ENCODE results near the gene HS6ST2.

HS6ST2 gene

GRCh38 chrX:132843363-132843762, 115.1 kb downstream of the HS6ST2 start:
- Histone ChIP-seq H2AFZ (ENCODE audit: low read length, unreplicated experiment) (no peak overlapping the region), H3K4me1 (ENCODE audit: control insufficient read depth, insufficient read depth, low read length, unreplicated experiment) (no peaks in the 10 kb centered on the region), H3K79me2 (ENCODE audit: control insufficient read depth, insufficient read depth, low read length, unreplicated experiment) (no peaks in the 10 kb centered on the region), H3K27ac (ENCODE audit: low read depth, low read length) (no peak overlapping the region), H3K27me3 (ENCODE audit: insufficient read depth, low read length) (no peaks in the 10 kb centered on the region), H3K36me3 (ENCODE audit: insufficient read depth, low read length) (no peaks in the 10 kb centered on the region), H3K4me3 (ENCODE audit: low read depth, low read length) (no peak overlapping the region)

DNA sequence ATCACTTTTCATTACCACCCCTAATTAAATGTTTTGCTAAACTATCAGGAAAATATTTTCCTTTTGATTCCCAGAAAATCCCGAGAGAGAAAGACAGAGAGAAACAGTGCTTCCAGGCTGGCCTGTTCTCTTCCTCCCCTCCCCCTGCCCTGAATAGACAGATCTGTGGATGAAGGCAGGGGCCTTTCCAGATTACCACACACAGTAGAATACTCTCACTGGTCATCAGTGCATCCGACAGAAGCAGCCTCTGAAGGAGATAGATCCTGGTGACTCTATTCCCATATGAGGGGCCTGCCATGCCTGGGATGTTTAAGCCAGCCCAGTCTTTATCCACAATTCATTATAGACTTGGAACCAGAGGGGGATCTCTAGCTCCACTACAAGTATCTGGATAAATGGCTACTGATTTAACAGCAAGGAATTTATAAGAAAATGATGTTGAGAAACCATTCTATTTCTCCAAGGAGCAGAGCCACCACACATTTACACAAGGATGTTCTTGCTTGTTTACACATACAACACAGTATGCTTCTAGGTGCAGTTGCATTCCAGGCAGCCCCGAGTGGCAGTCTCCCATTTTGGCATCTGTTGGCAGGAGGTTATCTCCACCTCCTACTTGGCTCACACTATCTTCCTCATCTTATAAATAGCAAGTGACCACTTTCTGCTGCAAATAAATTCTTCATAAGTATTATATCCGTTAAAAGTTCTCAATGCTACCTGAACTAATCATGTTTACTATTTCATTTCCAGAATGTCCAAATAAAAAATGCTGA, 115.8 kb downstream of the HS6ST2 start:
- Histone ChIP-seq H3K27ac (ENCODE audit: low read depth, low read length) (no peak overlapping the region), H3K36me3 (ENCODE audit: insufficient read depth, low read length) (no peaks in the 10 kb centered on the region), H3K4me3 (ENCODE audit: low read depth, low read length) (no peak overlapping the region), H3K4me1 (ENCODE audit: control insufficient read depth, insufficient read depth, low read length, unreplicated experiment) (no peaks in the 10 kb centered on the region), H2AFZ (ENCODE audit: low read length, unreplicated experiment) (no peak overlapping the region), H3K79me2 (ENCODE audit: control insufficient read depth, insufficient read depth, low read length, unreplicated experiment) (no peaks in the 10 kb centered on the region), H3K27me3 (ENCODE audit: insufficient read depth, low read length) (no peaks in the 10 kb centered on the region)

- Histone ChIP-seq H3K4me3 (ENCODE audit: low read depth, low read length) (no peak overlapping the region), H3K4me1 (ENCODE audit: control insufficient read depth, insufficient read depth, low read length, unreplicated experiment) (no peaks in the 10 kb centered on the region), H3K27ac (ENCODE audit: low read depth, low read length) (no peak overlapping the region), H3K36me3 (ENCODE audit: insufficient read depth, low read length) (no peaks in the 10 kb centered on the region), H3K79me2 (ENCODE audit: control insufficient read depth, insufficient read depth, low read length, unreplicated experiment) (no peaks in the 10 kb centered on the region), H3K27me3 (ENCODE audit: insufficient read depth, low read length) (no peaks in the 10 kb centered on the region), H2AFZ (ENCODE audit: low read length, unreplicated experiment) (no peak overlapping the region)
These were observed 120.5 kb downstream of the HS6ST2 start for GRCh38 chrX:132837967-132838366.

GRCh38 chrX:132837126-132837525, 121.3 kb downstream of the HS6ST2 start:
- no peak overlapping the region for H2AFZ ChIP-seq (ENCODE audit: low read length, unreplicated experiment)

GRCh38 chrX:132836471-132836870, 122.0 kb downstream of the HS6ST2 start:
- H2AFZ ChIP-seq (ENCODE audit: low read length, unreplicated experiment), result no peak overlapping the region
- H3K27ac ChIP-seq (ENCODE audit: low read depth, low read length), result no peak overlapping the region
- H3K4me3 ChIP-seq (ENCODE audit: low read depth, low read length), result no peak overlapping the region
- no peaks in the 10 kb centered on the region for H3K79me2 ChIP-seq (ENCODE audit: control insufficient read depth, insufficient read depth, low read length, unreplicated experiment)
- no peaks in the 10 kb centered on the region for H3K4me1 ChIP-seq (ENCODE audit: control insufficient read depth, insufficient read depth, low read length, unreplicated experiment)
- no peaks in the 10 kb centered on the region for H3K27me3 ChIP-seq (ENCODE audit: insufficient read depth, low read length)
- H3K36me3 ChIP-seq (ENCODE audit: insufficient read depth, low read length), result no peaks in the 10 kb centered on the region

More at GRCh38 chrX:132837126-132837525, 121.3 kb downstream of the HS6ST2 start:
- Histone ChIP-seq H3K27ac (ENCODE audit: low read depth, low read length) (no peak overlapping the region), H3K4me3 (ENCODE audit: low read depth, low read length) (no peak overlapping the region), H3K79me2 (ENCODE audit: control insufficient read depth, insufficient read depth, low read length, unreplicated experiment) (no peaks in the 10 kb centered on the region), H3K27me3 (ENCODE audit: insufficient read depth, low read length) (no peaks in the 10 kb centered on the region), H3K4me1 (ENCODE audit: control insufficient read depth, insufficient read depth, low read length, unreplicated experiment) (no peaks in the 10 kb centered on the region), H3K36me3 (ENCODE audit: insufficient read depth, low read length) (no peaks in the 10 kb centered on the region)

GRCh38 chrX:132834741-132835140, 123.7 kb downstream of the HS6ST2 start:
- H3K4me1 ChIP-seq (ENCODE audit: control insufficient read depth, insufficient read depth, low read length, unreplicated experiment), result no peaks in the 10 kb centered on the region
- no peak overlapping the region for H3K4me3 ChIP-seq (ENCODE audit: low read depth, low read length)
- no peak overlapping the region for H3K27ac ChIP-seq (ENCODE audit: low read depth, low read length)
- no peak overlapping the region for H2AFZ ChIP-seq (ENCODE audit: low read length, unreplicated experiment)
- no peaks in the 10 kb centered on the region for H3K36me3 ChIP-seq (ENCODE audit: insufficient read depth, low read length)
- H3K27me3 ChIP-seq (ENCODE audit: insufficient read depth, low read length), result no peaks in the 10 kb centered on the region
- no peaks in the 10 kb centered on the region for H3K79me2 ChIP-seq (ENCODE audit: control insufficient read depth, insufficient read depth, low read length, unreplicated experiment)

DNA sequence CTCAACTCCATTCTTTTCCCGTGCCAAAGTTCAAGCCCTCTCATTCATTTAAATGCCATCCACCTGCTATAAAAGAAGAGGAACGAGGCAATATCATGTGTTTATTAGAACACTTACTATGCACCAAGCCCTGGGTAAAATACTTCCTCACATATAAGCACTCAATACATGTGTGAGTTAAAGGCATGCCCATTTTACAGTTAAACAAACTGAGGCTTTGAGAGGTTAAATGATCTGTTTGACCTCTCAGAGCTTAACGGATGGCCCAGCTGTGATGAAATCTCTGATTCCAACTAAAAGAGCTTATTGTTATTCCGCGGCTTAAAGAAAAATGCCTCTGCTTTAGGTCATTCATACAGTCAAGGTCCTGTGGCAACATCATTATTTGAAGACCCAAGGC, 124.3 kb downstream of the HS6ST2 start:
- Histone ChIP-seq H3K27me3 (ENCODE audit: insufficient read depth, low read length) (no peaks in the 10 kb centered on the region), H2AFZ (ENCODE audit: low read length, unreplicated experiment) (no peak overlapping the region), H3K79me2 (ENCODE audit: control insufficient read depth, insufficient read depth, low read length, unreplicated experiment) (no peaks in the 10 kb centered on the region), H3K36me3 (ENCODE audit: insufficient read depth, low read length) (no peaks in the 10 kb centered on the region), H3K27ac (ENCODE audit: low read depth, low read length) (no peak overlapping the region), H3K4me3 (ENCODE audit: low read depth, low read length) (no peak overlapping the region), H3K4me1 (ENCODE audit: control insufficient read depth, insufficient read depth, low read length, unreplicated experiment) (no peaks in the 10 kb centered on the region)

DNA sequence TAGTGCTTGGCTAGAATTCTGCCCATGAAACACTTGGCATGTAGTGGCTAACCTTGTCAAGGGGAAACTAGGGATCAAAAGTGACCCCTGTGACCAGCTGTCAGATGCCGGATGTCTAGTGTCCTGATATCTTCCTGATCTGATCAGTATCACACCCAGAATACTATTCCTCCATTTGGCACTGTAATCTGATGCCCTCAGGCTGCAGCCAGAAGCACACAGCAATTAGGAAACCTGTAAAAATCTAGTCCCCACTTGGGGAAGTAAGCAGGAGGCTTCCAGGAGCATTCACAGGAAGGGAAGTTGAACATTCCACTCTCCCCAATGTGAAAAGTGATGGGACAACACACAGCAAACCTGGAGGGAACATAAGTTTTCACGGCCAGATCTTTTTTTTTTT, 125.1 kb downstream of the HS6ST2 start:
- Histone ChIP-seq H3K79me2 (ENCODE audit: control insufficient read depth, insufficient read depth, low read length, unreplicated experiment) (no peaks in the 10 kb centered on the region), H3K36me3 (ENCODE audit: insufficient read depth, low read length) (no peaks in the 10 kb centered on the region), H3K4me3 (ENCODE audit: low read depth, low read length) (no peak overlapping the region), H3K27me3 (ENCODE audit: insufficient read depth, low read length) (no peaks in the 10 kb centered on the region), H3K27ac (ENCODE audit: low read depth, low read length) (no peak overlapping the region), H3K4me1 (ENCODE audit: control insufficient read depth, insufficient read depth, low read length, unreplicated experiment) (no peaks in the 10 kb centered on the region), H2AFZ (ENCODE audit: low read length, unreplicated experiment) (no peak overlapping the region)

DNA sequence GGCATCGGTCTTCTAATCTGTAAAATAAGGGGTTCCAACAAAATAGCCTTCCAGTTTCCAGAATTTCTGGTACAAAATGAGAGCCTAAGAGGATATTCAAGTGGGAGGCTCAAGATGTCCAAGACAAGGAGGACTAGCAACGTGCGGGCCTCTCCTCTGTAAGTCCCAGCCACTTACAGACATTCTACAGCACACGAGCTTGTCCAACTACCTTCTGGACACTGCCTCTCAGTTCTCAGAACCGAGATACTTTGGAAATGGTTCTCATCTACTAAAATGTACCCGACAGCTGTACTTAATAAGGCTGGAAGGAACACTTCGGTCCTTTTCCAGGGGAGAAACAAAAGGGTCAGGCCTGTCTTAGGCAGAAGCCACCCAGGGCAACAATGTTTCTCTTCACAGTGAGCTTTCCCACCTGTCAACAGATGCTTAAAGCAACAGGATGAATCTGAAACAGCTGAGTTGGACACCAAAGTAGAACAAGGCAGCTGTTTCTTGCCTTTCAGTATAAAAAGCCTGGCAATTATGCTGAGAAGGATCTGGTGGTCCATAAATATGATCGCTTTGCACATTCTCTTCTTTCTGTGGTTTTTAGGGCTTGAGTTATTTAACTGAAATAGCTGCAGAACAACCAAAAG, 127.0 kb downstream of the HS6ST2 start:
- H3K4me1 ChIP-seq (ENCODE audit: control insufficient read depth, insufficient read depth, low read length, unreplicated experiment), result no peaks in the 10 kb centered on the region
- no peak overlapping the region for H3K27ac ChIP-seq (ENCODE audit: low read depth, low read length)
- no peak overlapping the region for H3K4me3 ChIP-seq (ENCODE audit: low read depth, low read length)
- H3K27me3 ChIP-seq (ENCODE audit: insufficient read depth, low read length), result no peaks in the 10 kb centered on the region
- no peaks in the 10 kb centered on the region for H3K79me2 ChIP-seq (ENCODE audit: control insufficient read depth, insufficient read depth, low read length, unreplicated experiment)
- H3K36me3 ChIP-seq (ENCODE audit: insufficient read depth, low read length), result no peaks in the 10 kb centered on the region
- H2AFZ ChIP-seq (ENCODE audit: low read length, unreplicated experiment), result no peak overlapping the region

DNA sequence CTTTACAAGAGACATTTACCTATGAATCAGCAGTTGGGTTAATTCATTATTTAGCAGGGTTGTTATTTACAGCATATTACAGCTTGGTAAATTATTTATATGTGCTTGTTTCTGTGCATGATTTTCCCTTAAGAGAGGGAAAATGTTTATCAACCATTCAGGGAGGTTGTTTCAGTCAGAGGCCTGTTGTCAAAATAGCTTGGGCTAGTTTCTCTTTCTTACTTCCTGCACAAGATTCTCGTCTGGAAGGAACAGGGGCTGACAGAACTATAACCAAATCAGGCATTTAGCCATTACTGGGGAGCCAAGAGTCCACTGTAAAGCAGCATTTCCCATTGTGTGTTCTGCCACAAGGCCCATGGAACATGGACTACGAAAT, 135.8 kb downstream of the HS6ST2 start:
- H3K27ac ChIP-seq (ENCODE audit: low read depth, low read length), result no peak overlapping the region
- no peaks in the 10 kb centered on the region for H3K79me2 ChIP-seq (ENCODE audit: control insufficient read depth, insufficient read depth, low read length, unreplicated experiment)
- H2AFZ ChIP-seq (ENCODE audit: low read length, unreplicated experiment), result no peak overlapping the region
- H3K4me1 ChIP-seq (ENCODE audit: control insufficient read depth, insufficient read depth, low read length, unreplicated experiment), result no peaks in the 10 kb centered on the region
- H3K27me3 ChIP-seq (ENCODE audit: insufficient read depth, low read length), result no peaks in the 10 kb centered on the region
- no peak overlapping the region for H3K4me3 ChIP-seq (ENCODE audit: low read depth, low read length)
- no peaks in the 10 kb centered on the region for H3K36me3 ChIP-seq (ENCODE audit: insufficient read depth, low read length)

GRCh38 chrX:132821974-132822633, 136.3 kb downstream of the HS6ST2 start:
- Histone ChIP-seq H3K79me2 (ENCODE audit: control insufficient read depth, insufficient read depth, low read length, unreplicated experiment) (no peaks in the 10 kb centered on the region), H3K27me3 (ENCODE audit: insufficient read depth, low read length) (no peaks in the 10 kb centered on the region), H3K4me1 (ENCODE audit: control insufficient read depth, insufficient read depth, low read length, unreplicated experiment) (no peaks in the 10 kb centered on the region), H3K27ac (ENCODE audit: low read depth, low read length) (no peak overlapping the region), H3K4me3 (ENCODE audit: low read depth, low read length) (no peak overlapping the region), H2AFZ (ENCODE audit: low read length, unreplicated experiment) (no peak overlapping the region), H3K36me3 (ENCODE audit: insufficient read depth, low read length) (no peaks in the 10 kb centered on the region)

Data from ACC112 (cell line).